ENCODE results near the gene TBL1XR1. TPM values are rescaled to one million over a fixed set of nuclear protein-coding genes. Genes with fewer than 3 reads are reported as not detected.

Gene TBL1XR1
- 71.2 and 83.3 TPM in 2 replicates for total RNA-seq

GRCh38 chr3:177197041-177197726, at the start of gene TBL1XR1:
Gene TBL1XR1, minus strand, starts transcription at chr3:177197482. Its CDS starts 132,505 bp downstream, at chr3:177064977.

All from myometrial cell (primary cell).